MCF 10A (cell line): ENCODE data around the gene NEIL3. TPM values are rescaled to one million over a fixed set of nuclear protein-coding genes. Genes with fewer than 3 reads are reported as not detected.

Source experiments
- BruUV-seq: library from RNA; stranded (reverse); fragments of 400-500 nt; replicated peaks from 2 replicates; lab custom pipeline; 2021; lab: Mats Ljungman, UMichigan
- CTCF ChIA-PET: fragments of 300-600 bp; sonication (Branson Sonifier 250); formaldehyde crosslinking; extraction: SDS; loops from one replicate; lab custom pipeline; 2021; ENCODE audit warnings: antibody characterized with exemption, inconsistent platforms; lab: Yijun Ruan, JAX
- POLR2A ChIA-PET: fragments of 300-600, 350-650 bp; sonication (Branson Sonifier 250); formaldehyde crosslinking; extraction: SDS; loops from one replicate; lab custom pipeline; 2020; ENCODE audit warnings: antibody characterized with exemption, inconsistent platforms; lab: Yijun Ruan, JAX
- DNase-seq: peaks from one replicate; pipeline ENCODE4 v3.0.0-alpha.2; 2018; ENCODE audit not compliant: unreplicated experiment
- H3K27ac Mint-ChIP-seq: one replicate; pipeline ENCODE4 v1.8.0; 2022; ENCODE audit warnings: mild to moderate bottlenecking, low read depth, mixed read lengths; ENCODE audit not compliant: unreplicated experiment
- H3K27me3 Mint-ChIP-seq: one replicate; pipeline ENCODE4 v1.8.0; 2022; ENCODE audit warnings: mixed read lengths; ENCODE audit not compliant: insufficient read depth, unreplicated experiment
- H3K36me3 Mint-ChIP-seq: one replicate; pipeline ENCODE4 v1.8.0; 2022; ENCODE audit warnings: mild to moderate bottlenecking, moderate library complexity, mixed read lengths; ENCODE audit not compliant: insufficient read depth, unreplicated experiment
- H3K4me1 Mint-ChIP-seq: one replicate; pipeline ENCODE4 v1.8.0; 2022; ENCODE audit warnings: mixed read lengths; ENCODE audit not compliant: insufficient read depth, unreplicated experiment
- H3K4me3 Mint-ChIP-seq: one replicate; pipeline ENCODE4 v1.8.0; 2022; ENCODE audit warnings: mild to moderate bottlenecking, moderate library complexity, mixed read lengths; ENCODE audit not compliant: unreplicated experiment
- H3K9me3 Mint-ChIP-seq: one replicate; pipeline ENCODE4 v1.8.0; 2022; ENCODE audit warnings: mixed read lengths; ENCODE audit not compliant: unreplicated experiment
- CTCF ChIP-seq: fragments of 200-600 bp; IDR thresholded peaks from one replicate; pipeline ENCODE4 v1.8.0; 2022; ENCODE audit warnings: antibody characterized with exemption, mild to moderate bottlenecking; ENCODE audit not compliant: unreplicated experiment
- intact Hi-C: fragments of 100-400 bp; cut with micrococcal nuclease; formaldehyde crosslinking; loops from 2 replicates; pipeline ENCODE4 v1.14.1; 2022
- total RNA-seq: library from RNA; stranded (reverse); gene quantifications from 2 replicates; pipeline ENCODE4 v1.2.3, GENCODE V29; 2022

Gene NEIL3
- total RNA-seq, 1 experiment from 2014 or later: 5.8 TPM

GRCh38 chr4:177283167-177283566, 26.5 kb upstream of the NEIL3 start:
- no peaks in the 10 kb centered on the region for H3K27me3 Mint-ChIP-seq
- TF ChIP-seq CTCF: no peak
- no TSS peak for BruUV-seq
- H3K9me3 Mint-ChIP-seq: no peaks in the 10 kb centered on the region
- ChIA-PET CTCF (no interaction called here), POLR2A (no interaction called here)
- no peaks in the 10 kb centered on the region for H3K4me1 Mint-ChIP-seq
- no peaks in the 10 kb centered on the region for H3K36me3 Mint-ChIP-seq
- H3K4me3 Mint-ChIP-seq: no peak overlapping the region
- H3K27ac Mint-ChIP-seq: no peak overlapping the region
- DNase-seq: no peak
- intact Hi-C loops: no loop called here

GRCh38 chr4:177285953-177286352, 23.7 kb upstream of the NEIL3 start:
- CTCF ChIA-PET: interaction anchor here (0.6 kb wide), 1 partner anchor 1115 kb away, joined by 3 read pairs; no protein-coding TSS in a partner anchor
- intact Hi-C loops: no loop called here
- no peak for TF ChIP-seq CTCF

GRCh38 chr4:177287255-177287654, 22.4 kb upstream of the NEIL3 start:
- no peak overlapping the region for H3K27ac Mint-ChIP-seq
- POLR2A ChIA-PET: no interaction called here
- TF ChIP-seq CTCF: no peak
- CTCF ChIA-PET: interaction anchor here (1.5 kb wide), 1 partner anchor 50 kb away, joined by 5 read pairs; no protein-coding TSS in a partner anchor
- BruUV-seq: no TSS peak
- no peaks in the 10 kb centered on the region for H3K27me3 Mint-ChIP-seq
- H3K4me1 Mint-ChIP-seq: no peaks in the 10 kb centered on the region
- H3K4me3 Mint-ChIP-seq: no peak overlapping the region
- no peaks in the 10 kb centered on the region for H3K36me3 Mint-ChIP-seq
- H3K9me3 Mint-ChIP-seq: no peaks in the 10 kb centered on the region
- intact Hi-C loops: no loop called here
- no peak for DNase-seq

More at GRCh38 chr4:177285953-177286352, 23.7 kb upstream of the NEIL3 start:
- Mint-ChIP-seq H3K27me3 (no peaks in the 10 kb centered on the region), H3K9me3 (no peaks in the 10 kb centered on the region), H3K27ac (no peak overlapping the region), H3K4me1 (no peaks in the 10 kb centered on the region), H3K4me3 (no peak overlapping the region), H3K36me3 (no peaks in the 10 kb centered on the region)
- POLR2A ChIA-PET: interaction anchor here (0.7 kb wide), 1 partner anchor 47 kb away, joined by 3 read pairs; no protein-coding TSS in a partner anchor
- DNase-seq: no peak
- BruUV-seq: no TSS peak

GRCh38 chr4:177288335-177288734, 21.3 kb upstream of the NEIL3 start:
- Mint-ChIP-seq H3K27ac (no peak overlapping the region), H3K4me1 (no peaks in the 10 kb centered on the region), H3K9me3 (no peaks in the 10 kb centered on the region), H3K4me3 (no peak overlapping the region), H3K36me3 (no peaks in the 10 kb centered on the region), H3K27me3 (no peaks in the 10 kb centered on the region)
- POLR2A ChIA-PET: interaction anchor here (0.6 kb wide), 1 partner anchor 155 kb away, joined by 5 read pairs; no protein-coding TSS in a partner anchor
- intact Hi-C loops: no loop called here
- DNase-seq: no peak
- CTCF ChIA-PET: interaction anchor here (1.5 kb wide), 1 partner anchor 49 kb away, joined by 5 read pairs; no protein-coding TSS in a partner anchor
- no TSS peak for BruUV-seq
- no peak for TF ChIP-seq CTCF
